ENCODE measurements around the gene ITPR1. TPM values are rescaled to one million over a fixed set of nuclear protein-coding genes. Genes with fewer than 3 reads are reported as not detected.
A peak's percentile ranks its signal among the peaks of the same experiment; 100 is the strongest.

Gene ITPR1
- total RNA-seq, 1 experiment from 2014 or later = 48.5 TPM

DNA sequence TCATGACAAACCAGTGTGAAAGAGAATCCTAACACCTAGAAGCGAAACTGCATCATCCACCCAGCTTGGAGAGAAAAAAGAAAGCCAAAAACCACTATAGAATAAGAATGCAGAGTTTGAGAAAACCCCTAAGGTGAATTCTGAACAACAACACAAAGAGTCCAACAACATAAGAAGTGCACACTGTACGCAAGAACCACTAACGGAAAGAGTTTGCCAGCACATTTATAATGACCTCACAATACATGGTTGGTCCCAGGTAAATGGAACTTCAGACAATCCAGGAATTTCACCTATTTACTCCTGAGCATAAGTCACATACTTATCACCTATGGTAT lies 357.7 kb downstream of the ITPR1 start:
- BruUV-seq (replicated peaks) = no TSS peak
- Histone ChIP-seq H3K4me2 (ENCODE audit: low read length) (no peak overlapping the region), H3K79me2 (ENCODE audit: low read length) (no peaks in the 10 kb centered on the region), H3F3A (ENCODE audit: low read length, unreplicated experiment) (no peaks in the 10 kb centered on the region), H3K27ac (ENCODE audit: low read length) (no peak overlapping the region), H3K9me3 (ENCODE audit: low read length) (no peaks in the 10 kb centered on the region), H2AFZ (ENCODE audit: low read length) (no peak overlapping the region), H3K9ac (ENCODE audit: low read length) (no peak overlapping the region), H3K9me2 (replicated peaks; ENCODE audit: low read length) (no peaks in the 10 kb centered on the region), H3K36me3 (ENCODE audit: low read depth, low read length) (no peaks in the 10 kb centered on the region), H3K4me3 (ENCODE audit: low read length) (no peak overlapping the region), H3K4me1 (ENCODE audit: insufficient read depth, low read length) (0 out of 2 replicates have a peak, but pooled peaks cover 6% of the 10 kb centered on the region), H4K20me1 (ENCODE audit: low read length) (no peaks in the 10 kb centered on the region), H3K27me3 (ENCODE audit: low read length) (no peaks in the 10 kb centered on the region)
- ChIA-PET POLR2A (ENCODE audit: unreplicated experiment) (no interaction called here), CTCF (no interaction called here)
- DNase-seq (no peak), ATAC-seq (no peak)
- no peak for TF ChIP-seq EZH2phosphoT487 (IDR thresholded peaks at IDR 0.05; ENCODE audit: borderline replicate concordance, low read length)
- TF ChIP-seq, protein P1, sequence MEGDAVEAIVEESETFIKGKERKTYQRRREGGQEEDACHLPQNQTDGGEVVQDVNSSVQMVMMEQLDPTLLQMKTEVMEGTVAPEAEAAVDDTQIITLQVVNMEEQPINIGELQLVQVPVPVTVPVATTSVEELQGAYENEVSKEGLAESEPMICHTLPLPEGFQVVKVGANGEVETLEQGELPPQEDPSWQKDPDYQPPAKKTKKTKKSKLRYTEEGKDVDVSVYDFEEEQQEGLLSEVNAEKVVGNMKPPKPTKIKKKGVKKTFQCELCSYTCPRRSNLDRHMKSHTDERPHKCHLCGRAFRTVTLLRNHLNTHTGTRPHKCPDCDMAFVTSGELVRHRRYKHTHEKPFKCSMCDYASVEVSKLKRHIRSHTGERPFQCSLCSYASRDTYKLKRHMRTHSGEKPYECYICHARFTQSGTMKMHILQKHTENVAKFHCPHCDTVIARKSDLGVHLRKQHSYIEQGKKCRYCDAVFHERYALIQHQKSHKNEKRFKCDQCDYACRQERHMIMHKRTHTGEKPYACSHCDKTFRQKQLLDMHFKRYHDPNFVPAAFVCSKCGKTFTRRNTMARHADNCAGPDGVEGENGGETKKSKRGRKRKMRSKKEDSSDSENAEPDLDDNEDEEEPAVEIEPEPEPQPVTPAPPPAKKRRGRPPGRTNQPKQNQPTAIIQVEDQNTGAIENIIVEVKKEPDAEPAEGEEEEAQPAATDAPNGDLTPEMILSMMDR (conservative IDR thresholded peaks at IDR 0.05; ENCODE audit: low read depth, low read length) = no peak
- intact Hi-C loops (cut with micrococcal nuclease) = no loop called here

DNA sequence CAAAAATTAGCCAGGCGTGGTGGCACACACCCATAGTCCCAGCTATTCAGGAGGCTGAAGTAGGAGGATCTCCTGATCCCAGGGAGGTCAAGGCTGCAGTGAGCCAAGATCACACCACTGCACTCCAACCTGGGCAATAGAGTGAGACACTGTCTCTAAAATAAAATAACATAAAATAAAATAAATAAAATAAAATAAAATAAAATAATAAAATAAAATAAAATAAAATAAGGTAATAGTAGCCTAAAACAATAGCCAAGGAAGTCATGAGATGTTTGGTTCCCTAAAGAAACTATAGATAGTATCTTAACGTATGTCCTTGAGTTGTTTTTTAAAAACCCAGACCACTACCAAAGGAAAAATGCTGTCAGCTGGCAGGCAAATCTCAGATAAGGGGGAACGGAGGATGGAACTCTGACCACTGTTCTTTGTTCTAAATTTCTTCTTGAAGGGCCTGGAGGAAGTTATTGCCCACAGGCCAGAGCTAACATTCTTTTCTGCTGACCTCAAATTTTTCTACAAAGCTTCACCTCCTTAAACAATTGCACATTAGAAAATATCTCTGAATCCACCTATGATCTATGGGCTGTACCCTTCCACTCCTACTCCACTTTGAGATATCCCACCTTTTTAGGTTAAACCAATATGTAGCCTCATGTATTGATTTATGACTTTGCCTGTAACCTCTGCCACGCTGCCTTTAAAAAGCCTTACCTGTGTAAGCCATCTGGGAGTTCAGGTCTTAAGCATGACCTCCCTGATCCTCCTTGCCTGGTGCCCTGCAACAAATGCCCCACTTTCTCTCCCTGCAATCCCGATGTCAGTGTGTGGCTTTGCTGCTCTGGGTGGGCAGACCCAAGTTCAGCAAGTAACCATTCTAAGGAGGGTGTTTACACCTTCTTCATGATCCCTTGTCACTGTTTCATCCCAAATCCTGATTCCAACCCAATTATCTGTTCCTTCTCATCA lies 359.9 kb downstream of the ITPR1 start:
- ATAC-seq (no peak), DNase-seq (peak; percentile 20)
- BruUV-seq (replicated peaks) = no TSS peak
- Histone ChIP-seq H3K9me2 (replicated peaks; ENCODE audit: low read length) (no peaks in the 10 kb centered on the region), H3K27ac (ENCODE audit: low read length) (no peak overlapping the region), H2AFZ (ENCODE audit: low read length) (no peak overlapping the region), H4K20me1 (ENCODE audit: low read length) (no peaks in the 10 kb centered on the region), H3F3A (ENCODE audit: low read length, unreplicated experiment) (no peaks in the 10 kb centered on the region), H3K9me3 (ENCODE audit: low read length) (no peaks in the 10 kb centered on the region), H3K4me3 (ENCODE audit: low read length) (no peak overlapping the region), H3K27me3 (ENCODE audit: low read length) (no peaks in the 10 kb centered on the region), H3K4me2 (ENCODE audit: low read length) (no peak overlapping the region), H3K36me3 (ENCODE audit: low read depth, low read length) (no peaks in the 10 kb centered on the region), H3K9ac (ENCODE audit: low read length) (no peak overlapping the region), H3K4me1 (ENCODE audit: insufficient read depth, low read length) (0 out of 2 replicates have a peak, but pooled peaks cover 6% of the 10 kb centered on the region), H3K79me2 (ENCODE audit: low read length) (no peaks in the 10 kb centered on the region)
- POLR2A ChIA-PET (ENCODE audit: unreplicated experiment) = no interaction called here
- CTCF ChIA-PET = no interaction called here
- intact Hi-C loops (cut with micrococcal nuclease) = no loop called here
- TF ChIP-seq EZH2 (IDR thresholded peaks at IDR 0.05; ENCODE audit: low read length, unreplicated experiment) (no peak), EZH2phosphoT487 (IDR thresholded peaks at IDR 0.05; ENCODE audit: borderline replicate concordance, low read length) (no peak)
- TF ChIP-seq, protein P1 (conservative IDR thresholded peaks at IDR 0.05; ENCODE audit: low read depth, low read length) = no peak

DNA sequence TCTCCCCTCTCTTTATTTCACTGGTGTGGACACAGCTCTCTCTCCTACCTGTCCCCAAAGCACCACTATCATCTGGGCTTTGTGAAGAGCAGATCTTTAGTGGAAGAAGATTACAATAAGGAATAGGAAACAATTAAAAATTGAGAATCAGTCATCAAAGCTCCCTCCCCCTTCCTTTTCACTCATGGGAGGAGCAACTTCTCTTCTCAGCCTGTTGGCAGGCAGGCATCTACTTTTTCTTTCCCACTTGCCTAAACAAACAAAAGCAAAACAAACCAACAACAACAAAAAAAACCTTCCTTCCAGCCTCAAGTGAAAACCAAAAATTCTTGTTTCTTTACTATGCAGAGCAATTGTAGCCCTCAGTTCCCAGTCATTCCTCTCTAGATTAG lies 360.6 kb downstream of the ITPR1 start:
- BruUV-seq (replicated peaks) = no TSS peak
- Histone ChIP-seq H3K36me3 (ENCODE audit: low read depth, low read length) (no peaks in the 10 kb centered on the region), H3F3A (ENCODE audit: low read length, unreplicated experiment) (no peaks in the 10 kb centered on the region), H3K27me3 (ENCODE audit: low read length) (no peaks in the 10 kb centered on the region), H2AFZ (ENCODE audit: low read length) (no peak overlapping the region), H3K9me2 (replicated peaks; ENCODE audit: low read length) (no peaks in the 10 kb centered on the region), H3K9me3 (ENCODE audit: low read length) (no peaks in the 10 kb centered on the region), H3K4me2 (ENCODE audit: low read length) (no peak overlapping the region), H4K20me1 (ENCODE audit: low read length) (no peaks in the 10 kb centered on the region), H3K4me3 (ENCODE audit: low read length) (no peak overlapping the region), H3K4me1 (ENCODE audit: insufficient read depth, low read length) (0 out of 2 replicates have a peak, but pooled peaks cover 6% of the 10 kb centered on the region), H3K79me2 (ENCODE audit: low read length) (no peaks in the 10 kb centered on the region), H3K27ac (ENCODE audit: low read length) (no peak overlapping the region), H3K9ac (ENCODE audit: low read length) (no peak overlapping the region)
- POLR2A ChIA-PET (ENCODE audit: unreplicated experiment) = no interaction called here
- intact Hi-C loops (cut with micrococcal nuclease) = no loop called here
- no peak for DNase-seq
- CTCF ChIA-PET = no interaction called here
- ATAC-seq = no peak
- TF ChIP-seq, protein P1 (conservative IDR thresholded peaks at IDR 0.05; ENCODE audit: low read depth, low read length) = no peak
- TF ChIP-seq EZH2 (IDR thresholded peaks at IDR 0.05; ENCODE audit: low read length, unreplicated experiment) (no peak), EZH2phosphoT487 (IDR thresholded peaks at IDR 0.05; ENCODE audit: borderline replicate concordance, low read length) (no peak)
